ENCODE data around the gene CCL23. TPM values are rescaled to one million over a fixed set of nuclear protein-coding genes. Genes with fewer than 3 reads are reported as not detected.
"Not testable (repeated sequence)": the region's sequence is repeated elsewhere in the genome, so short reads cannot be mapped to it uniquely, and the experiment has no call there.

CCL23 gene
- total RNA-seq, 2 experiments from 2014 or later, result not detected

GRCh38 chr17:35998018-35998545 is 19.7 kb downstream of the CCL23 start:
- H3K9me2 ChIP-seq (ENCODE audit: insufficient read depth, low read length), result no peaks in the 10 kb centered on the region
- BruUV-seq (replicated peaks), result no TSS peak
- CTCF ChIA-PET (ENCODE audit: unreplicated experiment), result no interaction called here
- no peaks in the 10 kb centered on the region for H3K9me3 ChIP-seq (ENCODE audit: low read length)
- H3K79me2 ChIP-seq (ENCODE audit: insufficient read depth, low read depth, low read length), result no peaks in the 10 kb centered on the region
- H4K20me1 ChIP-seq (ENCODE audit: insufficient read depth, low read length), result no peaks in the 10 kb centered on the region
- POLR2A ChIA-PET, result no interaction called here
- no peak overlapping the region for H2AFZ ChIP-seq (ENCODE audit: low read length)
- intact Hi-C loops (cut with micrococcal nuclease; ENCODE audit: unreplicated experiment), result no loop called here
- H3K36me3 ChIP-seq (ENCODE audit: insufficient read depth, low read length), result no peaks in the 10 kb centered on the region
- H3K4me3 ChIP-seq (ENCODE audit: low read depth, low read length, poor library complexity, severe bottlenecking), result no peak overlapping the region
- no peak overlapping the region for H3K4me2 ChIP-seq (ENCODE audit: low read length)
- TF ChIP-seq, protein P1, sequence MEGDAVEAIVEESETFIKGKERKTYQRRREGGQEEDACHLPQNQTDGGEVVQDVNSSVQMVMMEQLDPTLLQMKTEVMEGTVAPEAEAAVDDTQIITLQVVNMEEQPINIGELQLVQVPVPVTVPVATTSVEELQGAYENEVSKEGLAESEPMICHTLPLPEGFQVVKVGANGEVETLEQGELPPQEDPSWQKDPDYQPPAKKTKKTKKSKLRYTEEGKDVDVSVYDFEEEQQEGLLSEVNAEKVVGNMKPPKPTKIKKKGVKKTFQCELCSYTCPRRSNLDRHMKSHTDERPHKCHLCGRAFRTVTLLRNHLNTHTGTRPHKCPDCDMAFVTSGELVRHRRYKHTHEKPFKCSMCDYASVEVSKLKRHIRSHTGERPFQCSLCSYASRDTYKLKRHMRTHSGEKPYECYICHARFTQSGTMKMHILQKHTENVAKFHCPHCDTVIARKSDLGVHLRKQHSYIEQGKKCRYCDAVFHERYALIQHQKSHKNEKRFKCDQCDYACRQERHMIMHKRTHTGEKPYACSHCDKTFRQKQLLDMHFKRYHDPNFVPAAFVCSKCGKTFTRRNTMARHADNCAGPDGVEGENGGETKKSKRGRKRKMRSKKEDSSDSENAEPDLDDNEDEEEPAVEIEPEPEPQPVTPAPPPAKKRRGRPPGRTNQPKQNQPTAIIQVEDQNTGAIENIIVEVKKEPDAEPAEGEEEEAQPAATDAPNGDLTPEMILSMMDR (conservative IDR thresholded peaks at IDR 0.05; ENCODE audit: low read length), result no peak
- no peak for TF ChIP-seq EZH2phosphoT487 (IDR thresholded peaks at IDR 0.05; ENCODE audit: borderline replicate concordance, low read depth, low read length)
- no peaks in the 10 kb centered on the region for H3K4me1 ChIP-seq (ENCODE audit: insufficient read depth, low read length, poor library complexity, severe bottlenecking)
- H3K27ac ChIP-seq (ENCODE audit: low read depth, low read length, poor library complexity, severe bottlenecking), result no peak overlapping the region
- DNase-seq (ENCODE audit: low spot score), result no peak

GRCh38 chr17:35995346-35995745 is 22.4 kb downstream of the CCL23 start:
- intact Hi-C loops (cut with micrococcal nuclease; ENCODE audit: unreplicated experiment); H4K20me1 ChIP-seq (ENCODE audit: insufficient read depth, low read length); H2AFZ ChIP-seq (ENCODE audit: low read length); H3K4me1 ChIP-seq (ENCODE audit: insufficient read depth, low read length, poor library complexity, severe bottlenecking); H3K27ac ChIP-seq (ENCODE audit: low read depth, low read length, poor library complexity, severe bottlenecking); H3K9me2 ChIP-seq (ENCODE audit: insufficient read depth, low read length); H3K4me2 ChIP-seq (ENCODE audit: low read length); BruUV-seq (replicated peaks); POLR2A ChIA-PET; CTCF ChIA-PET (ENCODE audit: unreplicated experiment); DNase-seq (ENCODE audit: low spot score); H3K4me3 ChIP-seq (ENCODE audit: low read depth, low read length, poor library complexity, severe bottlenecking); H3K9me3 ChIP-seq (ENCODE audit: low read length); H3K36me3 ChIP-seq (ENCODE audit: insufficient read depth, low read length); H3K79me2 ChIP-seq (ENCODE audit: insufficient read depth, low read depth, low read length): not testable (repeated sequence)

- no peak overlapping the region for H3K27ac ChIP-seq (ENCODE audit: low read depth, low read length, poor library complexity, severe bottlenecking)
- intact Hi-C loops (cut with micrococcal nuclease; ENCODE audit: unreplicated experiment), result no loop called here
- no peaks in the 10 kb centered on the region for H3K79me2 ChIP-seq (ENCODE audit: insufficient read depth, low read depth, low read length)
- H3K9me2 ChIP-seq (ENCODE audit: insufficient read depth, low read length), result no peaks in the 10 kb centered on the region
- no peaks in the 10 kb centered on the region for H3K4me1 ChIP-seq (ENCODE audit: insufficient read depth, low read length, poor library complexity, severe bottlenecking)
- ChIA-PET CTCF (ENCODE audit: unreplicated experiment) (no interaction called here), POLR2A (interaction anchor here (0.6 kb wide), 1 partner anchor 95 kb away, joined by 4 read pairs; no protein-coding TSS in a partner anchor)
- no peaks in the 10 kb centered on the region for H3K36me3 ChIP-seq (ENCODE audit: insufficient read depth, low read length)
- no peaks in the 10 kb centered on the region for H3K9me3 ChIP-seq (ENCODE audit: low read length)
- no peaks in the 10 kb centered on the region for H4K20me1 ChIP-seq (ENCODE audit: insufficient read depth, low read length)
- H3K4me2 ChIP-seq (ENCODE audit: low read length), result no peak overlapping the region
- no peak for DNase-seq (ENCODE audit: low spot score)
- H2AFZ ChIP-seq (ENCODE audit: low read length), result no peak overlapping the region
- H3K4me3 ChIP-seq (ENCODE audit: low read depth, low read length, poor library complexity, severe bottlenecking), result no peak overlapping the region
- no peak for TF ChIP-seq EZH2phosphoT487 (IDR thresholded peaks at IDR 0.05; ENCODE audit: borderline replicate concordance, low read depth, low read length)
- TF ChIP-seq, protein P1 (conservative IDR thresholded peaks at IDR 0.05; ENCODE audit: low read length), result no peak
- BruUV-seq (replicated peaks), result no TSS peak
Observed at GRCh38 chr17:35991075-35991474, 26.7 kb downstream of the CCL23 start.

Measured in OCI-LY7 (cell line).